Vagina (tissue), 2 donors: Measurements from ENCODE around the gene MAX.

Experiments
- CTCF ChIP-seq, 3 experiments: fragments of 450-650 bp in 2 of 3; fragments of 200-600 bp in 1 of 3; sonication (generic) in 1 of 3; IDR thresholded peaks; one replicate each; pipeline ENCODE4 v1.5.1; 2017 to 2019; ENCODE audit warnings: antibody characterized with exemption in 3 of 3, mild to moderate bottlenecking in 2 of 3, moderate library complexity in 2 of 3
- POLR2A ChIP-seq, 2 donors: fragments of 450-650 bp; IDR thresholded peaks; one replicate each; pipeline ENCODE4 v1.6.1; 2017; ENCODE audit warnings: antibody characterized with exemption in 2 of 2, mild to moderate bottlenecking in 2 of 2, moderate library complexity in 2 of 2
- POLR2AphosphoS5 ChIP-seq, 2 donors: sonication (generic); formaldehyde crosslinking; IDR thresholded peaks; one replicate each; pipeline ENCODE4 v1.9.0; 2017; ENCODE audit warnings: antibody characterized with exemption in 2 of 2, mild to moderate bottlenecking in 2 of 2, low read depth in 1 of 2; ENCODE audit not compliant: insufficient read depth in 1 of 2

- no peak for TF ChIP-seq CTCF (IDR thresholded peaks at IDR 0.05)
- TF ChIP-seq POLR2AphosphoS5 (IDR thresholded peaks at IDR 0.05; ENCODE audit: insufficient read depth in 1 of 2, low read depth in 1 of 2), result no peak
- no peak for TF ChIP-seq POLR2A (IDR thresholded peaks at IDR 0.05)
Observed at GRCh38 chr14:65149116-65149515, 46.8 kb upstream of the MAX start.
